ENCODE data around the gene URI1. TPM values are rescaled to one million over a fixed set of nuclear protein-coding genes. Genes with fewer than 3 reads are reported as not detected.
"Not testable (repeated sequence)": the region's sequence is repeated elsewhere in the genome, so short reads cannot be mapped to it uniquely, and the experiment has no call there.

URI1 gene
- total RNA-seq, 1 donor from 2014 or later = 64.3 TPM

DNA sequence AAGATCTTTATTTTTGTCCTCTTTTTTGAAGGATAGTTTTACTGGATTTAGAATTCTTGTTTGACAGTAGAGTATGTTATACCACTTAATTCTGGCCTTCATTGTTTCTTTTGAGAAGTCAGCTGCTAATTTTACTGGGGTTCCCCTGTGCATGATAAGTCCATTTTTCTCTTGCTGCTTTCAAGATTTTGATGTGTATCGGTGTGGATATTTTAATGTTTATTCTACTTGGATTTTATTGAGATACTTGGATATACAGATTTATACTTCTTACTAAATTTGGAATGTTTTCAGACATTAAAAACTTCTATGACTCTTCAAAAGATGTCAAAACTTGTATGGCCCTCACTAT lies 86.9 kb downstream of the URI1 start:
- DNase-seq = no peak
- Mint-ChIP-seq H3K36me3 (ENCODE audit: low read depth) (peaks cover 62% of the 10 kb centered on the region), H3K4me1 (peaks cover 17% of the 10 kb centered on the region), H3K27me3 (no peaks in the 10 kb centered on the region), H3K27ac (no peak overlapping the region), H3K9me3 (peaks cover 24% of the 10 kb centered on the region), H3K4me3 (no peak overlapping the region)
- intact Hi-C loops (cut with micrococcal nuclease) = no loop called here

DNA sequence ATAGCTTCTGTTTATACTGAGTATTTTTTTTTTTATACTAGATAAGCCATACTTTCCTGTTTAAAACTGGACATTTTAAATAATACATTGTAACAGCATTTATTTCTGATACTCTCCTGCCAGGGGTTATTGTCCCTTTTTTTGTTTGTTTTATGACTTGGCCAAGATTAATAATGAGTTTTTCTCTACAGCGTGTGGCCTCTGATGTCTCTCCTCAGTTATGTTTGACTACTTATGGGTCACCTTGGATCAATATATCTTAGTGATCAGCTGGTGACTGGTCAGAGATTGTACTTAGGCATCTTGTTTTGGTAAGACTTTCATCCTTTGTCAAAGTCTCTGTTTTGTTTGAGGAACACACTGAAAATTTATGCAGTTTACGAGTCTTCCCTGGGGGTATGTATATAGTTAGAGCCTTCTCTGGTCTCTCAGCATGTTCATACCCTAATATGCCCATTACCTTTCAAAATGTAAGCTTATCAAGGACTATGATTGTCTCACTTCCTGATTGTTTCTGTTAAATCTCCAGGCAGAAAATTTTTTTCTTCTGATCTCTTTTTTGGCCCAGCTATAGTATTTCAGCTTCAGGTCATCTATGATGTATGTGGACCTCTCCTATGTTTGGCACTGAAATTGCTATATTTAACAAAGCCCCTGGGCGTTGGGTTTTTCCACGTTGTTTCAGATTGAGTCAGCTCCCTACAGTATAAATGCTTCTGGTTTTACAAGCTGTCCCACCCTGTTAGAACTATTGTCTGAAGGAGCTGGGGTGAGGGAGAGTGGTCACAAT lies 87.9 kb downstream of the URI1 start:
- Mint-ChIP-seq H3K9me3 (peaks cover 32% of the 10 kb centered on the region), H3K36me3 (ENCODE audit: low read depth) (peaks cover 71% of the 10 kb centered on the region), H3K4me3 (no peak overlapping the region), H3K27me3 (no peaks in the 10 kb centered on the region), H3K27ac (no peak overlapping the region), H3K4me1 (peaks cover 17% of the 10 kb centered on the region)
- no peak for DNase-seq
- intact Hi-C loops (cut with micrococcal nuclease) = no loop called here

DNA sequence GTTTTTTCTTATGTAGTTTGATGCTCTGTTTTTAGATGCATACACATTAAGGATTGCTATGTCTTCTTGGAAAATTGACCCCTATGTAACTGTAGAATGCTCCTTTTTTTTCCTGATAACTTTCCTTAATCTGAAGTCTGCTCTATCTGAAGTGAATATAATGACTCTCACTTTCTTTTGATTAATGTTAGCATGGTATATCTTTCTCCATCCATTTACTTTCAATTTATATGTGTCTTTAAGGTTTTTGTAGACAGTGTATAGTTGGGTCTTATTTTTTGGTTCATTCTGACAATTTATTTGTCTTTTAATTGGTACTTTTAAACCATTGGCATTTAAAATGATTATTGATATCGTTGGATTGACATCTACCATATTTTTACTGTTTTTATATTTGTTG lies 92.3 kb downstream of the URI1 start:
- no peak overlapping the region for H3K4me3 Mint-ChIP-seq
- no peak for DNase-seq
- H3K27me3 Mint-ChIP-seq = no peaks in the 10 kb centered on the region
- peaks cover 12% of the 10 kb centered on the region for H3K4me1 Mint-ChIP-seq
- no peak overlapping the region for H3K27ac Mint-ChIP-seq
- H3K36me3 Mint-ChIP-seq (ENCODE audit: low read depth) = peaks cover 86% of the 10 kb centered on the region
- intact Hi-C loops (cut with micrococcal nuclease) = no loop called here
- peaks cover 32% of the 10 kb centered on the region for H3K9me3 Mint-ChIP-seq

DNA sequence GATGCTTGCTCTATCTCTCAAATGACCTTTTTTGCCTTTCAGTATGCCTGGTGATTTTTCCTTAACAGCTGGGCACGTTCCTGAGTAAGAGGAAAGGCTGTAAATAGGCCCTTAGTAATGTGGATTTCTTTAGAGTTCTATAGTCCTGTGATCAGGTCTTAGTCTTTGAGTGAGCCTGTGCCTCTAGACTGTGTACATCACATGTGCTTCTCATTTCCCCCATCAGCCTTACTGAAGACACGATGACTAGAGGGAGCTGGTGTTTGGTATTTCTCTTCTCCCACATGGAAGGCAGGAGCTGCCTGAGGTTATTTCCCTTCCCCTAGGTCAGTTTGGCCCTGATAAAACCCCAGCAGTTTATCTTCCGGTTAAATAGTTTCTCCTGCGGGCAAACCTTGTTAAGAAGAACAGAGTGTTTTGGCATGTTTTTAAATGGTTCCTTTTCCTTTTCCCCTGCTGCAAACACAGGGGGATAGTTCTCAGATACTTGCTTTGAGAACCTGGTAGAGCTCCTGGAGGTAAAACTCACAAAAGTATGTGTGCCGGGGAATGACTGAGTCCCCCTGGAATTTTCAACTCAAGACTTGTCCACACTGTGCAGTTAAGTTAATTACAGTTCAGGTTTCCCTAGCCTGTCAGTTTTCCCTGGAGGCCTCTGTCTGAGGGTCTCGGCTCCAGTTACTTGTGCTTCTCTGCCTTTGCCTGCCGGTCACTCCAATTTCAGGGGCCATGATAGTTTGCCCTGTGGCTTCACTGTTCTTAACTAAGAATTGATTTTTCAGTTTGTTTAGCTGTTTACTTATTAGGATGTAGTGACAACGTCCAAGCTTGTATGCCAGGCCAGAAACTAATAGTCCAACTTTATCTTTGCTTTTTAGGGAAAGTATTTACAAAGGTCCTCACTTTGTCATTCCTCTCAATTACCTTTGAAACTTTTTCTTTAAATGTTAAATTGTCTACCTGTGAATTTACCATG lies 94.4 kb downstream of the URI1 start:
- H3K9me3 Mint-ChIP-seq = peaks cover 29% of the 10 kb centered on the region
- H3K4me1 Mint-ChIP-seq = no peaks in the 10 kb centered on the region
- no peaks in the 10 kb centered on the region for H3K27me3 Mint-ChIP-seq
- H3K27ac Mint-ChIP-seq = no peak overlapping the region
- intact Hi-C loops (cut with micrococcal nuclease) = no loop called here
- no peak for DNase-seq
- H3K4me3 Mint-ChIP-seq = no peak overlapping the region
- H3K36me3 Mint-ChIP-seq (ENCODE audit: low read depth) = peaks cover 80% of the 10 kb centered on the region

DNA sequence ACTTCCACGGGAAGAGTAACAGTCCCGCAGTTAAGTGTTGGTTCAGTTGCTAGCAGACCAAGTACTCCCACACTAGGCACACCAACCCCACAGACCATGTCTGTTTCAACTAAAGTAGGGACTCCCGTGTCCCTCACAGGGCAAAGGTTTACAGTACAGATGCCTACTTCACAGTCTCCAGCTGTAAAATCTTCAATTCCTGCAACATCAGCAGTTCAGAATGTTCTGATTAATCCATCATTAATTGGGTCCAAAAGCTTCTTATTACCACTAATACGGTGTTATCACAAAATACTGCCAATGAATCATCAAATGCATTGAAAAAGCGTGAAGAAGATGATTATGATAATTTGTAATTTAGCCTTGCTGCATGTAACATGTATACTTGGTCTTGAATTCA lies 95.8 kb downstream of the URI1 start:
- intact Hi-C loops (cut with micrococcal nuclease) = no loop called here
- Mint-ChIP-seq H3K36me3 (ENCODE audit: low read depth) (peaks cover 68% of the 10 kb centered on the region), H3K4me3 (no peak overlapping the region), H3K9me3 (peaks cover 21% of the 10 kb centered on the region), H3K27me3 (no peaks in the 10 kb centered on the region), H3K4me1 (no peaks in the 10 kb centered on the region), H3K27ac (no peak overlapping the region)
- no peak for DNase-seq

DNA sequence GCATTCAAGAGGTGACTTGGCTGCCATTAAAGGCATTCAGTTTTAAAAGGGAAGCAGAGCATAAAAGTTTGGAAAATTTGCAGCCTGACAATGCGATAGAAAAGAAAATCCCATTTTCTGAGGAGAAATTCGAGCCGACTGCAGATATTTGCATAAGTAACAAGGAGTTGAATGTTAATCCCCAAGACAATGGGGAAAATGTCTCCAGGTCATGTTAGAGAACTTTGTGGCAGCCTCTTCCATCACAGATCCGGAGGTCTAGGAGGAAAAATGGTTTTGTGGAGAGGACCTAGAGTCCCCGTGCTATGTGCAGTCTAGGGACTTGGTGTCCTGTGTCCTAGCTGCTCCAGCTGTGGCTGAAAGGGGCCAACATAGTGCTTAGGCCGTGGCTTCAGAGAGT lies 99.9 kb downstream of the URI1 start:
- H3K4me3 Mint-ChIP-seq; H3K27ac Mint-ChIP-seq; DNase-seq; H3K9me3 Mint-ChIP-seq; intact Hi-C loops (cut with micrococcal nuclease); H3K4me1 Mint-ChIP-seq; H3K27me3 Mint-ChIP-seq: not testable (repeated sequence)
- peaks cover 34% of the 10 kb centered on the region for H3K36me3 Mint-ChIP-seq (ENCODE audit: low read depth)

DNA sequence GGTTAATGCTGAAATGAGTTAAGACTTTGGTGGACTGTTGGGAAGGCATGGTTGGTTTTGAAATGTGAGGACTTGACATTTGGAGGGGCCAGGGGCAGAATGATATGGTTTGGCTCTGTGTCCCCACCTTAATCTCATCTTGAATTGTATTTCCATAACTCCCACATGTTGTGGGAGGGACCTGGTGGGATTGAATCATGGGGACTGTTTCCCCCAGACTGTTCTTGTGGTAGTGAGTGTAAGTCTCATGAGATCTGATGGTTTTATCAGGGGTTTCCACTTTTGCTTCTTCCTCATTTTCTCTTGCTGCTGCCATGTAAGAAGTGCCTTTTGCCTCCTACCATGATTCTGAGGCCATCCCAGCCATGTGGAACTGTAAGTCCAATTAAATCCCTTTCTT lies 101.0 kb downstream of the URI1 start:
- DNase-seq; H3K9me3 Mint-ChIP-seq; H3K27me3 Mint-ChIP-seq; H3K4me3 Mint-ChIP-seq; intact Hi-C loops (cut with micrococcal nuclease); H3K27ac Mint-ChIP-seq; H3K4me1 Mint-ChIP-seq: not testable (repeated sequence)
- peaks cover 23% of the 10 kb centered on the region for H3K36me3 Mint-ChIP-seq (ENCODE audit: low read depth)

DNA sequence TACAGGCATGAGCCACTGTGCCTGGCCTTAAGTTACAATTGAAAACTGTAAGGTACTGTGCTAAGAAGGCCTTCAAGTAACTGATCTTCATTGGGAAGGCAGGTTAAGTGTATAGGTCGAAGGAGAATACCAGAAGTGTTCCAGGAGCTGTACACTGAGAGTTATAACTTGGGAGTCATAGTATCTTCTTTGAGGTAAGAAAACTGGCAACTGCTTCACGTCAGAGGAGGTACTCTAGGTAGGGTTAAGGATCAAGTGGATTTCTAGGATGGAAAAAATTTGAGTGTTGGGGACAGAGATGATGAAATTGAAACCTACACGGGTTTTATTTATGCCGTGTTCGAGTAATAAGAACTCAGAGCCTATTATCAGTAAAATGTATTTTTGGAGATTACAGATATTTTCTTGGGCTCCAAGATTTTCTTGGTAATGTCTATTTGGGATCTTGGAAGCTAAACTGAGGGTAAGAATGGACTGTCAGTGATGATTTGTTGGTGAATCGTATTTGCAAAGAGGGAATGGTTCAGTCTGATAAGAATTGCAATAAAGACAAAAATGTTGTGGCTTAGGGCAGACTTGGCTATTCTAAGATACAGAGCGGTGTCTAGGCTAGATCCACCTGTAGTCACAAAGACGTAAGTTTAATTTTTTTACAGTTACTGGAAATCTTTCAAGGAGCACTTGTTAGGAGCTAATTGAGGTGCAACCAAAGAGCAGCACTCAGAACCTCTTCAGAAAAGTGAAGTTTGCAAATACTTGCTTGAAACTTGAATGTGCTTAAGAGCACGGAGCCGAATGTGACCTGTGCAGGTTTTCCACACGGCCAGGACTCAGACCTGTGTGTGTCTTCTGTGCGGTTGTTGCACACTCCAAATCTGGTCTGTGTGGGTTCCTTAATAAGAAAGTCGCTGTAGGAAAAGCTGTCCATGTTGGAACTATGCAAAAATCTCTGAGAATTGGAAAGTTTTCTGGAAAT lies 102.5 kb downstream of the URI1 start:
- no peak overlapping the region for H3K27ac Mint-ChIP-seq
- H3K36me3 Mint-ChIP-seq (ENCODE audit: low read depth) = peaks cover 16% of the 10 kb centered on the region
- no peak overlapping the region for H3K4me3 Mint-ChIP-seq
- H3K27me3 Mint-ChIP-seq = no peaks in the 10 kb centered on the region
- H3K9me3 Mint-ChIP-seq = no peaks in the 10 kb centered on the region
- intact Hi-C loops (cut with micrococcal nuclease) = no loop called here
- no peaks in the 10 kb centered on the region for H3K4me1 Mint-ChIP-seq
- no peak for DNase-seq

DNA sequence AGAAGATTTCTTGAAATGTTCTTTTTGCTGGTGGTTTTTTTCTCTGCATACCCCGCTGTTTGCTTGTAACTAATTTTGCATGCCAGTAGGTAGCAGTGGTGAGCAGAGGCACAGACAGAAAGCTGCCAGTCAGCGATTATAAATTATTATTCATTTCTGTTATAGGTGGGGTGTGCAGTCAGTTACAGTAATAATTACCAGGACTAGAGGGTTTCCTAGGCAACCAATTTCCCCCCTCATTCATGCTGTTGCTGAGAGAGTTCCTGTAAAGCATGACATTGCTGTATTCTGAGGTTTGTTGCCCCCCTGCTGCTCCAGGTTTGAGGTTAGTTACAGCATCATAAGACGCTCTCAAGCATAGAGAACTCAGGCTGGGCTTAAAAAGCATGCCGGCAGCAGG lies 104.5 kb downstream of the URI1 start:
- H3K27ac Mint-ChIP-seq = no peak overlapping the region
- H3K27me3 Mint-ChIP-seq = no peaks in the 10 kb centered on the region
- peaks cover 3% of the 10 kb centered on the region for H3K36me3 Mint-ChIP-seq (ENCODE audit: low read depth)
- intact Hi-C loops (cut with micrococcal nuclease) = no loop called here
- no peak overlapping the region for H3K4me3 Mint-ChIP-seq
- DNase-seq = peak; percentile 53
- H3K9me3 Mint-ChIP-seq = no peaks in the 10 kb centered on the region
- H3K4me1 Mint-ChIP-seq = no peaks in the 10 kb centered on the region

DNA sequence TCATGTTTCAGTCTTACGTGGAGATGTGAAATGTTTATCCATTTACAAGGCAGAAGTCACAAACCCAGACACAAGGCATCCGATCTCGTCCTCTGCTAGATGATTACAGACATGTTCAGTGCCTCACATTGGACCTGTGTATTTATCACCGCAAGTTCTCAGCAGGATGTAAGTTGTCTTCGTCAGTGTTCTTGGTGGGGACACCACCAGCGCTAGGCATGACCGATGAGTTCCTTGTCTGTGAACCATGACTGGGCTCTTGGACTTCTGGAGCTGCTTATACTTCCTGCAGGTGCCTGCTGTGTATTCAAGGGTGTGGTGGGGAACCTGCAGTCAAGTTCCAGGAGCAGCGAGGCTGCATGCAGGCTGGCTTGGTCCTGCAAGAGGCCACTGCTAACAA lies 105.4 kb downstream of the URI1 start:
- no peak overlapping the region for H3K27ac Mint-ChIP-seq
- H3K4me1 Mint-ChIP-seq = no peaks in the 10 kb centered on the region
- intact Hi-C loops (cut with micrococcal nuclease) = no loop called here
- H3K36me3 Mint-ChIP-seq (ENCODE audit: low read depth) = peaks cover 2% of the 10 kb centered on the region
- no peaks in the 10 kb centered on the region for H3K9me3 Mint-ChIP-seq
- H3K27me3 Mint-ChIP-seq = no peaks in the 10 kb centered on the region
- DNase-seq = peak; percentile 52
- no peak overlapping the region for H3K4me3 Mint-ChIP-seq

DNA sequence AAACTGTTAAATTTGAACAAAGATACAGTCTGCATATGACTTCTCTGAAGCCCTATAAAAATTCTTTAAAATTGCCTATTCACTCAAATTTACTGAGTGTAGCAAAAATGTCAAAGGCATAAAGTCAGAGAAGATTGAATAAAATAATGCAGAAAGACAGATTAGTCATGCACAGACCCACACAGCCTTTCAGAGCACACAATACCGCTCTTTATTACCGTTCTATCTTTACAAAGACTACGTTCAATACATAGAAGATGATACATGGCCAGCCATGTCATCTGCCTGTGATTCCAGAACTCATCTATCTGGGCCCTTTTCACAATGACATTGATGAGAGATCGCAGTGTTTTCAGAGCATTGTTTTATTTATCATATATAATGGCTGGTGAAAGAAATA lies 107.2 kb downstream of the URI1 start:
- H3K27ac Mint-ChIP-seq = no peak overlapping the region
- H3K27me3 Mint-ChIP-seq = no peaks in the 10 kb centered on the region
- no peaks in the 10 kb centered on the region for H3K4me1 Mint-ChIP-seq
- H3K36me3 Mint-ChIP-seq (ENCODE audit: low read depth) = no peaks in the 10 kb centered on the region
- no peak overlapping the region for H3K4me3 Mint-ChIP-seq
- intact Hi-C loops (cut with micrococcal nuclease) = no loop called here
- no peak for DNase-seq
- H3K9me3 Mint-ChIP-seq = no peaks in the 10 kb centered on the region

DNA sequence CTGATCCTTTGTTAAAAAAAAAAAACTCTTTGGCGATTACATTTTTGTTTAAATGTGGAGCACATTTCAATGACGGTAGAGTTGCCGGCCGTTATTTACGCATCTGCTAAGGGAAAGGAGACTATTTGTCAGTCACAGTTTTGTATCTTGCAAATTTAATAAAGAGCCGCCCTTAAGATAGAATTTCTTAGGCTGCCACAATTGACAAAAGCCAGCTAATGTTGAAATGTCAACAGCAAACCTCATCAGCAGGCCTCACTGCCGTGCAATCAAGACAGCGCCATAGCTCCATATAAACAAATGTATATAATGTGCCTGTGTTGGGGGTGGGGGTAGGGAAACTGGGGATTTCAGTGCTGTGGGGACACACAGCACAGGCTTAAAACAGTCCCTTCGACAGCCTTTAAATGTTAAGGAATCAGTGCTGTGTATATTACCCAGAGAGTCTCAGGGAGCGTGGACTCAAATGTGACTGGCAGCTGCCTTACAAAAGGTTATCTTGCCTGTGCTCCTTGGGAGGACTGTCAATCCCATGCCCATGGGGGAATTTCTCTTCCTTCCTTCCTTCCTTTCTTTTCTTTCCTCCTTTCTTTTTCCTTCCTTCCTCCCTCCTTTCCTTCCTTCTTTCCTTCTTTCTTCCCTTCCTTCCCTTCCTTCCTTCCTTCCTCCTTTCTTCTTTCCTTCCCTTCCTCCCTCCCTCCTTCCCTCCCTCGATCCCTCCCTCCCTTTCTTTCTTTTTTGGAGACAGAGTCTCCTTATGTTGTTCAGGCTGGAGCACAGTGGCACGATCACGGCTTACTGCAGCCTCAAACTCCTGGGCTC lies 108.0 kb downstream of the URI1 start:
- intact Hi-C loops (cut with micrococcal nuclease) = no loop called here
- H3K27me3 Mint-ChIP-seq = no peaks in the 10 kb centered on the region
- no peak for DNase-seq
- H3K4me1 Mint-ChIP-seq = no peaks in the 10 kb centered on the region
- H3K36me3 Mint-ChIP-seq (ENCODE audit: low read depth) = no peaks in the 10 kb centered on the region
- no peaks in the 10 kb centered on the region for H3K9me3 Mint-ChIP-seq
- no peak overlapping the region for H3K27ac Mint-ChIP-seq
- no peak overlapping the region for H3K4me3 Mint-ChIP-seq

Data from activated CD4-positive, alpha-beta T cell treated with anti-CD3 and anti-CD28 coated beads, Interleukin-2, amount 10 ng/mL, durations not matched to agents 24 days and 14 days (primary cell).